Measurements from ENCODE around the gene CPS1.

CPS1 gene

DNA sequence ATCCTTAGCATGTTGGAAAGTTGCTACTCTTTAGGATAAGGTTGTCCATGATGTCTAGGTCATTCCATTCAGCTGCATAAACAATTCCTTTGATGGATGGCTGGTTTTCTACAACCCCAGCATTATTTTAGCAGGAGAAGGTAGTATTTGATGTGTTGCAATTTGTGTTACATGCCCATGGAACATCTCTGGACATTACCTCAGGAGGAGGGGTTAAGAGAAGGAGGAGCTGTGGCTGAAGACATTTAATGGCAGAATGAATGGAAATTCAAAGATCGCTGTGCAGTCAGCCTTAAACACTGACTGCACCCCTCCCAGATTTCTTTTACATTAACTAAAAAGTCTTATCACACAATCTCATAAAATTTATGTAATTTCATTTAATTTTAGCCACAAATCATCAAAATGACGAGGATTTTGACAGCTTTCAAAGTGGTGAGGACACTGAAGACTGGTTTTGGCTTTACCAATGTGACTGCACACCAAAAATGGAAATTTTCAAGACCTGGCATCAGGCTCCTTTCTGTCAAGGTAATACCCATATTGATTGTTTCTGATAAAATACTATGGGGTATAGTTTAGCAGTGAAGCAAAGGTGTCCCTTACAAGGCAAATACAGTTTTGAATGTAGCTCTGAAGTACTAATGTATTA, at the start of gene CPS1:
Gene CPS1, plus strand, starts transcription at position 271 of the 652 bp plus-strand sequence. Its CDS starts 135 bp downstream, at position 406.
- DNase-seq (ENCODE audit: low read depth, low spot score) = no peak

DNA sequence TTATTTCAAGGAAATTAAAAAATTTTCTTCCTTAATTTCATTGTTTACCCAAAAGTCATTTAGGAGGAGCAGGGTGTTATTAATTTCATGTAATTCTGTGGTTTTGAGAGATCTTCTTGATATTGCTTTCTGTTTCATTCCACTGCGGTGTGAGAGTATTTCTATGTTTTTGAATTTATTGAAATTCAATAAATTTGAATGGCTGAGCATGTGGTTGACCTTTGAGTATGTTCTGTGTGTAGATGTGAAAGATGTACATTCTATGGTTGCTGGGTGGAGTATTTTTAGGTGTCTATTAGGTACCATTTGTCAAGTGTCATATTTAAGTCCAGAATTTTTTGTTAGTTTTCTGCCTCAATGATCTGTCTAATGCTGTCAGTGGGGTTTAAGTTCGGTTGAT, 40.5 kb upstream of the CPS1 start:
- no peak for DNase-seq (ENCODE audit: low read depth, low spot score)

DNA sequence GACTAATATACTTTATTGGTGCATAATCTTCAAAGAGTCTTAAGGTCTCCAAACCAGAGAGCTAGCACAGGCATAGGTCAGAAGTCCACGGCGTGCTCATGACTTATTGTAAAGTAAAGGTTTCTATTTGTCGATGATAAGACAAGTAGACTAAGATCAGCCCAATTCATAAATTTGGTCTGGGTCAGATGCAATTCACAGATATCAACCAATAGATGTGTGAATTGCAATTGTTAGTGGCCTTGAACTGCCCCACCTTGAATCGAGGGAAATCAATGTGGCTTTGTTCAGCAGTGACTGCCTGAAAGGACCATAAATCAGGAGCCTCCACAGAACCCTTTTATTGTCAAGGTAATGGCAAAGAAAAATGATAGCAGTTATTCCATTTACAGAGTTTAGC, 39.1 kb upstream of the CPS1 start:
- DNase-seq (ENCODE audit: low read depth, low spot score) = no peak

DNA sequence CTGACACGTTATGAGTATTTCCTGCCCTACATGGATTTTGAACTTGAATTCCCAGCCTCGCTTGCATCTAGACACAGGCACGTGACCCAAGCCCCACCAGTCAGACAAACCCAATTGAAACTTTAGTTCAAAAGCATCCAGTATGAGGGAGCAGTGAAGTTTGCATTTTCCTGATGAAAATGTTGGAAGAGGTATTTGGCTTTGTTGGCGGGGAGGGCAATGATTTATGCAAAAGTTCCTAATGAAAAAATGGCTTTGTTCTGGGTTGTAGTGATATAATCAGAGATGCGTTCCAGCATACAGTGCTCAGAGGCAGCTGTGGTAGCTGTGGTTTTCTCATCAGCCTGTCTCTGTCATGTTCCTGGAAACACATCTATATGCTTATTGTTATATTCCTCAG, 36.8 kb upstream of the CPS1 start:
- DNase-seq (ENCODE audit: low read depth, low spot score) = no peak

DNA sequence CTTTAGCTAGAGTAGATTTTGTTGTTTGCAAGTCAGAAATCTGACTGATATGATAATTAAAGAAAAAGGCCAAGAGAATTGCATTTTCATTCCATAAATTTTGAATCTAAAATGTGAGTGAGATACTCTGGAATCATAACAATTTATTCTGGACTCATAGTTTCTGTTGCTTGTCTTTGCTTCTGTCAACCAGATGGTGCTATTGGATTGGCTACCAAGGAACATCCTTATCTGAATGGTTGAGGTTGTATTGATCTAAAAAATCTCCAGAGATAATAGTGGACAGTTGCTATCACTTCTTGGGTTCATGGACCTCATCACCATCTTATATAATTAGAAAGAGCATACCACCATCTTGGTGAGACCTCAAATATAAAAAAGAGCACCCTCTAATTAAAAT, 34.0 kb upstream of the CPS1 start:
- no peak for DNase-seq (ENCODE audit: low read depth, low spot score)

DNA sequence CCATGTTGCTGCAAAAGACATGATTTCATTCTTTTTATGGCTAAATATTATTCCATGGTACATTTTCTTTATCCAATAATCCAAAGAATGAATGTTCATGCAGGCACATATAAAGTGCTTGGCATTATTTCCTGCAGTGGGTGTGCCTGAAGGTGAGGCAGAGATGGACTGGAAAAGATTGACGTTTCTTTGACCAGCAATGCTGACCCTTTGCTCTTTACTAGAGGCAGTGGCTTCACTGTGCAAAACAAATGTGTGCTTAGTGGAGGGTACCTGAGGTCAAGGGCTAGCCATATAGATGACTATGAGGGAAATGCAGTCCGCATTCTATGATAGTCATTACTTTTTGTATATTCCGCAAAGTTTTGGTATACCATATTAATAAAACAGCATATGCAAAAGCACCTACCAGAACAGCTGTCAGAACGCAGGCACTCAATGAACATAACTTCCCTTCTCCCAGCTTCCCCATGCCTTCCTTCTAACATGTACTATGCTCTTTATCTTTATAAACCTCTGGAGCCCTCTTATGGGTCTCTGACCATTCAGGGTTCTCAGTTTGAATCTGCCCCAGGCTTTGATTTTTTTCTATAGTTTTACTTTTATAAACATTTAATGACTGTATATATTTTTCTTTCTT, 32.6 kb upstream of the CPS1 start:
- no peak for DNase-seq (ENCODE audit: low read depth, low spot score)

DNA sequence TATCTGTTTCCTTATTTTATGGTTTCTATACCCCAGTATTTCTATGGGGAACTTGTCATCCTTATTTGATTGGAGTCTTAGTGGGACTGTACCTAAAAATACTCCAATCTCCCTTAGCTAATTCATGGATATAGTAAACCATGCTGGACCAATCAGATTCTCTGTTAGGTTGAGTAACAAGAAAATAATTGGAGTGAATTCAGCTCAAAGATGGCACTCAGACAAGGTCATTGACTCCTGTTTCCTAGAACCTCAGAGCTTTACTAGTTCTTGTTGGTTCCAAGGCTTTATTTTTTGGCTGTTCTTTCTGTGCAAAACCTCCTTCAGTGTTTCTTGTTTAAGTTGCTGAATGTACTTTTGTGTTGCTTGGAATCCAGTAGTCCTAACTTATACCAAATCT, 31.9 kb upstream of the CPS1 start:
- DNase-seq (ENCODE audit: low read depth, low spot score) = no peak

DNA sequence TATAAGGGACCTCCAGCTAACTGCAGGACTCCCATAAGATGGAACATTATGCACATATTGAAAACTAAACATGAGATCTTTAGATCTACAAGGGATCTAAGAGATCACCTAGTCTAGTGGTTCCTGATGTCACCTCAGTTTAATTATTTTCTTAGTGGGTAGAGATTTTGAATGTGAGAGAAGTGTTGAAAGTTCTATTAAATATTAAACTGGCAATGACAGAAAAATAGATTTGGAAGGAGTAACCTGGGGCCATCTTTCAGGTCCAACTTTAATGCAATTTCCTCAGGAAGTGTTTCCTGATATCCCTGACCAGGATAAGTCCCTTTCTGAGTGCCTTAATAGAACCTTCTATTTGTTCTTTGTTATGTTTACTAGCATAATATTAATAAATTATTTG, 29.1 kb upstream of the CPS1 start:
- no peak for DNase-seq (ENCODE audit: low read depth, low spot score)

DNA sequence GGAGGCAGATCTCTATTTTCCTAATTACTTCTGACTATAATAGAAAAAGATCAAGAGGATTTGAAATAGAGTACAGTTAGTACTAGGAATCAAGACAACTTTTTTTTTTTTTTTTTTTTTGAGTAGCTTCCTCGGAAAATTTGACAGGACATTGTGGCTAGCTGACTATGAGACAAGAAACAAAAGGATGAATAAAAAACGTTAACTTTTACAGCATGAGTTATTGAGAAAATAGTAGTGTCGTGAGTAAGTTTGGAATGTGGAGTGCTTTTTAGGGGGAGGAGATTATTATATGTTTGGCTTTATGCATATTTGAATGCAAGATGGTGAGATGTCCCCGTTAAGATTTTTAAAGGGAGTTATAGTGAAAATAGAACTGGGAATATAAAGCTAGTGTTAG, 27.7 kb upstream of the CPS1 start:
- no peak for DNase-seq (ENCODE audit: low read depth, low spot score)

DNA sequence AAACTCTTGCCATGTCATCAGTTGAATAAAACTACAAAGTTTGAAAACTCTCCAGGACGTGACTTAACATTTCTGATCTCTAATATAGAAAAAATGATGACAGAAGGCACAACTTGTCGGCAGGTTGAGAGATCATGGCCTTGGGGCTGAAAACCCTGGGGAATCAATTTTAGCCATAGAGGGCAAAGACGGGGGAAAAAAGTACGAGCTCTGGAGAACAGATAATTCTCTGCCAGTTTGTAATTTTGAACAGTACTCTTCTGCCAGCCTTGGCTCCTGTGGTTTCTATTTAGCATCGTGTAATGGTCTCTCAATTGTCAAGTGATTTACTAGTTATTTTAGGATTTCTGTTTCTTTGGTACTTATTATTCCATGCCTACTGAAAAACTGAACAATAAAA, 25.3 kb upstream of the CPS1 start:
- no peak for DNase-seq (ENCODE audit: low read depth, low spot score)

DNA sequence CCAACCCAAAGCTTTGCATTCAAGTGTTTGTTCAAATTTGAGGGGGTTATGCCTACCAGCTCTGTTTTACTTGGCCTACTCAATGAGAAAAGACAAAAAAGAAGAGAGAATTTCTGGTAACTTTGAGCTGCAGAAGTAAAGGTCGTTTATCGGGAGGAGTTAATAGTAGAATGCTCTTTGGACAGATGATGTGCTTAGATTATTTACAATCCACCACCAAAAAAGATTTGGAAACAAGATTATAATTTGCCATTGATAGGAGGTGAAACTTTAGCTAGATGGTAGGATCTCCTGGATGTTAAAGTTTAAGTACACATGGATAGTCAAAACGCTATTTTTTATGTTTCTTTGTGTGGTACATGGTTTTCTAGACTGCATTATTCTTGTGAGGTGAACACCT, 24.9 kb upstream of the CPS1 start:
- no peak for DNase-seq (ENCODE audit: low read depth, low spot score)

DNA sequence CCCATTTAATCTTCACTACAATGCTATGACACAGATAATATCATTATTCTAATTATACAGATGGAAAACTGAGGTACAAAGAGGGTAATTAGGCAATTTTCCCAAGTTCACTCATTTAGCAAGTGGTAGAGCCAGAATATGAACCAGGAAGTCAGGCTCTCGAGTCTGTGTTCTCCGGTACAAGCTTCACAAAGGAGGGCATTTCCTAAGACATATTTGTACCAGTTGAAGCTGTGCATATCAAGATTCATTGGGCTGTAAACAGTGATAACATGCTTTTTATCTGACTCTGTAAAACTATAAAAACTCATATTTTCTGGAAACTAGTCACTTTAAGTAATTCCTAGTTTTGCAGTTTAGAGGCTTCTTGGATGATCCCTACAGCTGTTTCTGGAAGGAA, 23.0 kb upstream of the CPS1 start:
- no peak for DNase-seq (ENCODE audit: low read depth, low spot score)

DNA sequence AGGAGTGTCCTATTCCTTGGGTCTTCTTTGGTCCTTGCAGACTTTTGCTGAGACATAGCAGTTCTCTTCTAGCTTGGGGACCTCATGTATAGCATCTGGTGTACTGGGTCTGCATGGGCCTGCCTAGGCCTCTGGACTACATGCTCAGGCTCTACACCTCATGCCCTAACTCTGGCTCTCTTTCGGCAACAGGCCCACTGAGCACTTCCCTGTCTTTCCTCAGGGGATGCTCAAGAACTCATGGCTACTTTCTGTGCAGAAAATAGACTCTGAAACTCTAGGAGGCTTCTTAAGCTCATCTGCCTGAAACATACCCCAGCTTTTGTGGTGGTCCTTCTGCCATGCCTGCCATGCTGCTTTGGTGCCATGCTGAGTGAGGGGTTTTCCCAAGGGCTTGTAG, 21.5 kb upstream of the CPS1 start:
- no peak for DNase-seq (ENCODE audit: low read depth, low spot score)

DNA sequence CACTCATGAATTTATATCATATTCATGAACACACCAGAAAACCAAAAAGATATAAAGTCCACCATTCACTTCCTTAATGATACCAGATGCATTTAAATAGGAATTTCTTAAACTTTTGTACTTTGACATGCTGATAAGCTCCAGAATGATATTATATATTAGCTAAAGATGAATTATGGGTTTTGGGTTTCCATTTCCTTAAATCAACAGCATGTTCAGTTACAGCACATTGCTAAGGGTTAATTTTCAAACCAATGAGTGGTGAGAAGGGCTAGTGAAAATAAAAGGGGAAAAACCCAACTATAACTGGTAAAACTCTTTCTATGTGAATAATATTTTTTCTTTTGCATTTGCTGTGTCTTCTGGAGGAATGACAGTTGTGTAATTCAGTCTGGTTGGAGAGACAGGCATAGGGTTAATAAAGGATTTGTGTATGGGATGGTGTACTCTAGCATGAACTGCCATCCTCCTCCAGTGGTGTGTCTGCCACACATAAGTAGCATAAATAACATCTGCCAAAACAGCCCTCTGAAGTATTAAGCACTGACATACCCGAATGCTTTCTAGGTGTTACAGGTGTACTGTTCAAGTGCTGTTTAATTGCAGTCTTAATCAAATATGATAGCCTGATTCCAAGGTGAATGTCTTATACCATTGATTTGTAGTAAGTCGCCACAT, 19.3 kb upstream of the CPS1 start:
- DNase-seq (ENCODE audit: low read depth, low spot score) = no peak

DNA sequence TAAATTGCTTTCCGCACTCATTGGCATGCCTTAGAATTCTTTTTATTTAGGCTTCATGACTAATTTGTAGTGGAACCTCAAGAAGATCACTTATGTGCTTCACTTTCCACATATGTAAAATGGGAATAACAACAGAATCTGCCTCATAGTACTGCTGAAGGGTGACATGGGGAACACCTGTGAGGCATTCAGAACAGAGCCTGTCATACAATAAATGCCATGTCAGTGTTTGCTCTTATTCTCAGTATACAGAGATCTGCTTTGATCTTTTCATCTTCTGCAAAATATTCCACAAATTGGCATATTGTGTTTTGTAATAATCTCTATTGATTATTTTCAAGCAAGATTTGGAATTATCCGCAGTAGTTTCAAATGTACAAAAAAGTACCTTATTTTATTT, 17.4 kb upstream of the CPS1 start:
- no peak for DNase-seq (ENCODE audit: low read depth, low spot score)

DNA sequence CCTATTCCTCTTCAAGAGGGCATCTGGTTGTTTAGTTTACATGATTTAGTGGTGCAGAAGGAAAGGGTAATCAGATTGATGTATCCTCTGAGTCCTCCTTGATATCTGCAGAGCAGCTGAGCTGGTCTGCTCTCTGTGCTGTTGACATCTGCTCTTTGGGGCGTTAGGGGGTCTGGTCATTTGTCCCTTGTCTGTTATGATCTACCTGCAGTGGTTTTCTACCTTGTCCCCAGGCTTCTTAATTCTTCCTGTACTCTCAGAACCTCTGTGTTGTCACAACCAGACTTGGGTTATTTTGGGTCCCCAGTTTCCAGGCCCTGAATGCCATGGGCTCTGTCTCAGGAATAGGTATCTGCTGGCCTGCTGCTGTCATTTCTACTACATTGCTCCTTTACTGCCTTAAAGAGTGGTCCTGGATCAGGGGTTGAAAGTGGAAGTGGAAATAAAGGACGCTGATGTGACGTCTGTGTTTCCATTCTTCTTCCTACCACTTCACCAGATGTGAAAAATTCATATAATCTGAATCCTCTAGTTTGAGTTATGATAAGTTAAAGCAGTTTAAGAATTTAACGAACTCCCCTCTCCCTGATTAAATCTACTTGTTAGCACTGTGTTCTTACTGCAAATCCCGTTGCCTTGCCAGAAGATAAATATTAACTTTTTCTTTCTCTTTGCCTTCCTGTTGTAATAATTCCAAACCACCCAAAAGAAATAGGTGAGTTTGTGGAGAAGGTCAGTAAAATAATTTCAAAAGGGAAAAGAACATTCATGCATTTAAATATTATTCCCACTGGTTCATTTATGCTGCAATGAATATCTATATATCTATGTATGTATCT, 16.6 kb upstream of the CPS1 start:
- DNase-seq (ENCODE audit: low read depth, low spot score) = no peak

DNA sequence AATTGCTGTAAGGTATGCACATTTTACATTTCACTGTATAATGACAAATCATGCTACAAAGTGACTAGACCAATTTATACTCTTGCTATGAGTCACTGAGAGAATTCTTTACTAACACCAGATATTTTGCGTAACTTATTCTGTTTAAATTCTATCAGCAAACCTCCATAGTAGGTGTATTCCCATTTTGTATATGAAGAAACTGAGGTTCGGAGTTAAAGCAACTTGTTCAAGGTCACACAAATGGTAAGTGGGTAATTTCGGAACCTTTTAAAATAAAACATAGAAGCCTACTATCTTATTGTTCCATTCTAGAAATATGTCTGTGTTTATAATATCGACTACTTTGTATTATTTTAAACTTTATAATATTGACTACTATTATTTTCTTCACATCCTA, 15.9 kb upstream of the CPS1 start:
- DNase-seq (ENCODE audit: low read depth, low spot score) = no peak

DNA sequence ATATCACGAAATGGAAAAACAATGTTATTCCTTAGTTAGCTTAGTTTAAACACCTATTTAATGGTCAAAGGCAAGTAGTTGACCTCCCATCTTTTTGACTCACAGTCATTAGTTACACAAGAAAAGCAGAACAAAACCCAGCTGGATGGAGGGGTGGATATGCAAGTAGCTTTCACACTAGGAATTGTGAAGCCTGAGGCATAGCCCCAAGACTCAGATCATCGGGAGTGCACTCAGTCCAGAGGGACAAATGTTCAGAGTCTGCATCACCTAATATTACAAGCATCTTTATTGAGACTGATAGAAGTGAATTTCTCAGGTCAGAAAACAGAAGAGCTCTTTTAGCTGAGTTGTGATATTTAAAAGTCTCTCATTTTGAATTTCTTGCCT, 15.5 kb upstream of the CPS1 start:
- DNase-seq (ENCODE audit: low read depth, low spot score) = no peak

DNA sequence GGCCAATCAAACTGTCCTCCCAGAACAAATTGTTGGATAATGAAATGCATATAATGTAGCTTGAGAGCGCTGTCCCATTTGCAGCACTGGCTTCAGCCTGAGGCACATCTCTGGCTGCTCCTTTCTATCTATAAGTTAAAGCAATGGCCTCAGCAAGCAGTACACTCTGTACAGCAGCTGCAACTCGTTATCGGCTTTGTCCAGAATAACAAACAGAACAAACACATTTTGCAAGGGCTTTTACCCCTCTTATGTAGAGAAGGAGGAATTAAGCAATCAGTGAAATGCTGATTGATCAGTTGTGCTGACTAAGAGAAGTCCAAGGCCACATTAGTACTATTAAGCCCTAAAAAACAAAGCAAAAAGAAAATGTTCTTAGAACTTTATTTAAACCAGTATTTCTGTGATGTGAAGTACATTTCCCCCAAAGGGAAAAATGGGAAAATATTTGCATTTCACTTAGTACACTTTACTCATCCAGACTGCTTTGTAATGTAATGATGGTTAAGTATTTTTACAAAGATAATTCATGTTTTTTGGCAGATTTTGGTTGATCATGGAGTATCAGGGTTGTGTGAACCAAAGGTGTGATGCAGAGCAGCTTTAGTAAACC, 15.0 kb upstream of the CPS1 start:
- DNase-seq (ENCODE audit: low read depth, low spot score) = no peak

DNA sequence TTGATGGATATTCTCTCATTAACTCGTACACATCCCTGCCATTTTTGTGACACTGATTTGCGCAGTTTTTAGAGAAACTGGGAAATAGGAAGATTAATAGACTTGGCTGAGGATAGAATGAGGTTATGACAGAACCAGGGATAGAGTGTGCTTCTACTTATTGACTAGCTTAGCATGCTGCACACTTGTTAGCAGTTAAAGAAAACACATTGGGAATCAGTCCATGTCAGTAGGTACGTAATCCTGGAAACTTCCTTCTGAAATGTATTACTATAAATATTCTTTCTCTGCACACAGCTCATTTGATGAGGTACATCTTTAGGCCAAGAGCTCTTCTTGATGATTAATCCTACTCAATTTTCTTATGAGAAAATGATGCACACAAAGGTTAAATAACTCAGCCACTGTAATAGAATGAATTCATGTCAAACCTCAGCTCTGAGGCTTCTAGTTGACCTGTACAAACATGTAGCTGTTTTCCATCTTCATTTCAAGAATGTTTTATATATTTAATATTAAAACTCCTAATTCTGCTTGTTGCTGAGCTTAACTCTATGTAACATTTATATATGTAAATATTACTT, 12.3 kb upstream of the CPS1 start:
- DNase-seq (ENCODE audit: low read depth, low spot score) = no peak

DNA sequence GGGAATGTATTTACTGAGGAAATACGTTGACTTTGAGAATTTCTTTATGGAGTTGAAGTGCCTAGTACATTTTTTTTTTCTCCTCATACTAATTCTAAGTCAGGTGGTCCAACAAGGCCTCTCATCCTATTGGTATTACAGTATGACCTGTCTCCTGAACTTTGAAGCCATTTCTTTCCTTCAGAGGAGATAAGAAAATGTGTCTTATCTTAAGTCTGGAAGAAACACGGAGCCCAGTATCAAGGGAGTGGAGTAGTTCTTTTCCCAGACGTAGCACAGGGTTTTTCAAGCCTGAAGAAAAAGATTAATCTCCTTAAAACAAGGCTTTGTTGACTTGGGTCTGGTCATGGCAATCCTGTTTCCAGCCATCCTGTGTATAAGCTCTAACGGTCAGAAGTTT, 11.6 kb upstream of the CPS1 start:
- DNase-seq (ENCODE audit: low read depth, low spot score) = no peak

All from activated CD4-positive, CD25-positive, alpha-beta regulatory T cell treated with anti-CD3 and anti-CD28 coated beads, Interleukin-2, amount 50 U/mL, for 16 hours (primary cell).